H1 (cell line): ENCODE data around the gene TRIM28. TPM values are rescaled to one million over a fixed set of nuclear protein-coding genes. Genes with fewer than 3 reads are reported as not detected.

Experiments used
- CTCF ChIA-PET: fragments of 300-600 bp; sonication (Branson Sonifier 250); formaldehyde crosslinking; loops from one replicate; lab custom pipeline; 2021; ENCODE audit not compliant: partially characterized antibody; lab: Charles Lee
- POLR2A ChIA-PET: fragments of 300-600 bp; sonication (Branson Sonifier 250); formaldehyde crosslinking; loops from one replicate; lab custom pipeline; 2021; ENCODE audit warnings: inconsistent platforms; ENCODE audit not compliant: partially characterized antibody; lab: Charles Lee
- DNase-seq, 2 experiments: peaks; one replicate each; pipeline versions ENCODE4 v3.0.0 to v3.0.0-alpha.2; 2010 to 2022; ENCODE audit warnings: low spot score in 2 of 2, low read depth in 1 of 2, mixed read lengths in 1 of 2
- FAIRE-seq: peaks from 2 replicates; lab custom pipeline; 2011; peaks lifted over from hg19 to GRCh38; lab: Jason Lieb, UNC
- H2AFZ ChIP-seq: 2 replicates; pipeline ENCODE4 v1.8.1; 2012; ENCODE audit warnings: low read length, inconsistent platforms
- H2AK5ac ChIP-seq: 2 replicates; pipeline ENCODE4 v1.6.1; 2013; ENCODE audit warnings: low read depth, low read length
- H2BK120ac ChIP-seq: replicated peaks from 2 replicates; pipeline ENCODE3; 2013; ENCODE audit warnings: low read depth, low read length, inconsistent platforms
- H2BK12ac ChIP-seq: 2 replicates; pipeline ENCODE4 v1.6.1; 2013; ENCODE audit warnings: low read depth, low read length
- H2BK15ac ChIP-seq: 2 replicates; pipeline ENCODE4 v1.6.1; 2013; ENCODE audit warnings: low read length
- H2BK20ac ChIP-seq: 2 replicates; pipeline ENCODE4 v1.6.1; 2013; ENCODE audit warnings: low read length
- H2BK5ac ChIP-seq: 2 replicates; pipeline ENCODE4 v1.6.1; 2013; ENCODE audit warnings: low read depth, low read length
- H3K14ac ChIP-seq: 2 replicates; pipeline ENCODE4 v1.6.1; 2013; ENCODE audit warnings: inconsistent platforms; ENCODE audit not compliant: insufficient read length
- H3K18ac ChIP-seq: 2 replicates; pipeline ENCODE4 v1.6.1; 2013; ENCODE audit warnings: low read length; ENCODE audit errors: extremely low read depth
- H3K23ac ChIP-seq: 2 replicates; pipeline ENCODE4 v1.6.1; 2013; ENCODE audit warnings: inconsistent platforms; ENCODE audit not compliant: insufficient read length
- H3K23me2 ChIP-seq: 2 replicates; pipeline ENCODE4 v1.6.1; 2013; ENCODE audit warnings: low read depth, low read length
- H3K27ac ChIP-seq: 2 replicates; pipeline ENCODE4 v1.6.1; 2011; ENCODE audit warnings: low read depth, low read length, inconsistent platforms
- H3K27me3 ChIP-seq, 4 experiments: replicated peaks in 1 of 4; 1 replicate in 1 of 4; 2 replicates in 3 of 4; pipeline versions ENCODE4 v1.6.1 to v1.8.1; 2011 to 2013; ENCODE audit warnings: low read length in 3 of 4, mild to moderate bottlenecking in 3 of 4, inconsistent platforms in 2 of 4, mixed read lengths in 2 of 4, moderate library complexity in 1 of 4; ENCODE audit not compliant: control insufficient read depth in 3 of 4, insufficient read depth in 3 of 4; ENCODE audit errors: extremely low read depth in 1 of 4
- H3K36me3 ChIP-seq, 4 experiments: 2 replicates each; pipeline versions ENCODE4 v1.6.1 to v1.8.1; 2011 to 2013; ENCODE audit warnings: mild to moderate bottlenecking in 4 of 4, low read length in 3 of 4, moderate library complexity in 2 of 4, control low read depth in 1 of 4, inconsistent platforms in 1 of 4; ENCODE audit not compliant: insufficient read depth in 4 of 4, control insufficient read depth in 2 of 4
- H3K4ac ChIP-seq: replicated peaks from 2 replicates; pipeline ENCODE3; 2013; ENCODE audit warnings: low read length, low read depth, mixed read lengths, inconsistent platforms; ENCODE audit not compliant: insufficient read length
- H3K4me1 ChIP-seq, 4 experiments: replicated peaks in 1 of 4; 1 replicate in 1 of 4; 2 replicates in 3 of 4; pipeline versions ENCODE4 v1.6.1 to v1.8.1; 2011 to 2013; ENCODE audit warnings: low read length in 3 of 4, inconsistent platforms in 2 of 4, mixed read lengths in 1 of 4; ENCODE audit not compliant: insufficient read depth in 4 of 4, control insufficient read depth in 3 of 4
- H3K4me2 ChIP-seq, 2 experiments: 2 replicates each; pipeline versions ENCODE4 v1.6.1 to v1.8.1; 2011 to 2013; ENCODE audit warnings: low read depth in 2 of 2, low read length in 2 of 2, control low read depth in 1 of 2, inconsistent platforms in 1 of 2, mild to moderate bottlenecking in 1 of 2; ENCODE audit not compliant: insufficient read depth in 1 of 2
- H3K4me3 ChIP-seq, 4 experiments: fragments of 200-600, 300-600 bp in 1 of 4; sonication (generic), shearing (Covaris generic), sonication (Bioruptor Twin) in 1 of 4; 2 replicates each; pipeline versions ENCODE4 v1.5.1 to v1.8.1; 2011 to 2016; ENCODE audit warnings: low read length in 4 of 4, low read depth in 3 of 4, control low read depth in 2 of 4, inconsistent platforms in 2 of 4, mild to moderate bottlenecking in 2 of 4, mixed read lengths in 1 of 4, moderate library complexity in 1 of 4; ENCODE audit not compliant: insufficient read depth in 2 of 4; ENCODE audit errors: extremely low read depth in 1 of 4
- H3K56ac ChIP-seq: replicated peaks from 2 replicates; pipeline ENCODE3; 2013; ENCODE audit warnings: low read depth, mild to moderate bottlenecking, mixed read lengths, low read length, inconsistent platforms; ENCODE audit not compliant: insufficient read length
- H3K79me1 ChIP-seq: 2 replicates; pipeline ENCODE4 v1.6.1; 2013; ENCODE audit warnings: low read depth, low read length, control low read depth
- H3K79me2 ChIP-seq, 2 experiments: 2 replicates each; pipeline versions ENCODE4 v1.6.1 to v1.8.1; 2012 to 2013; ENCODE audit warnings: low read length in 2 of 2, mild to moderate bottlenecking in 2 of 2, inconsistent platforms in 1 of 2; ENCODE audit not compliant: insufficient read depth in 2 of 2, control insufficient read depth in 1 of 2
- H3K9ac ChIP-seq, 4 experiments: replicated peaks in 1 of 4; 1 replicate in 1 of 4; 2 replicates in 3 of 4; pipeline versions ENCODE4 v1.6.1 to v1.8.1; 2011 to 2013; ENCODE audit warnings: low read depth in 3 of 4, low read length in 3 of 4, control low read depth in 2 of 4, mild to moderate bottlenecking in 2 of 4, moderate library complexity in 2 of 4, inconsistent platforms in 1 of 4; ENCODE audit errors: extremely low read depth in 1 of 4
- H3K9me3 ChIP-seq, 2 experiments: 2 replicates each; pipeline versions ENCODE4 v1.6.1 to v1.8.1; 2012 to 2013; ENCODE audit warnings: mild to moderate bottlenecking in 2 of 2, moderate library complexity in 2 of 2, control low read depth in 1 of 2, inconsistent platforms in 1 of 2, low read depth in 1 of 2, low read length in 1 of 2, mixed read lengths in 1 of 2; ENCODE audit not compliant: insufficient read depth in 2 of 2
- H4K20me1 ChIP-seq, 2 experiments: replicated peaks in 1 of 2; 2 replicates each; pipeline versions ENCODE3 to v1.8.1; 2011 to 2013; ENCODE audit warnings: inconsistent platforms in 2 of 2, low read length in 2 of 2, mild to moderate bottlenecking in 1 of 2; ENCODE audit not compliant: insufficient read depth in 2 of 2, control insufficient read depth in 1 of 2
- H4K5ac ChIP-seq: 2 replicates; pipeline ENCODE4 v1.6.1; 2013; ENCODE audit warnings: low read length, low read depth, mixed read lengths, inconsistent platforms; ENCODE audit not compliant: insufficient read length
- H4K8ac ChIP-seq: 2 replicates; pipeline ENCODE4 v1.8.0; 2013; ENCODE audit warnings: mild to moderate bottlenecking, moderate library complexity, low read length, inconsistent platforms; ENCODE audit not compliant: insufficient read depth; ENCODE audit errors: extremely low read depth
- H4K91ac ChIP-seq: replicated peaks from 2 replicates; pipeline ENCODE3; 2013; ENCODE audit warnings: low read length, mixed read lengths, inconsistent platforms; ENCODE audit not compliant: insufficient read length
- NRF1 ChIP-seq: IDR thresholded peaks from 2 replicates; pipeline ENCODE4 v1.6.1; 2011; ENCODE audit warnings: mild to moderate bottlenecking, low read depth, low read length, improper control_type of control experiment
- TEAD4 ChIP-seq: IDR thresholded peaks from 2 replicates; pipeline ENCODE4 v1.6.1; 2012; ENCODE audit warnings: low read depth, low read length, inconsistent platforms, mixed read lengths
- whole genome bisulfite sequencing, 2 experiments: shearing (Covaris generic) in 1 of 2; methylation state at CpG; one replicate each; pipeline versions ENCODE4 v1.1.6 to v1.1.7; 2013 to 2015; ENCODE audit warnings: low lambda C conversion rate in 2 of 2, mixed read lengths in 2 of 2, inconsistent platforms in 1 of 2, low coverage in 1 of 2, missing lambda C conversion rate in 1 of 2; ENCODE audit not compliant: insufficient replicate concordance in 2 of 2, insufficient coverage in 1 of 2, insufficient read length in 1 of 2; ENCODE audit errors: extremely low coverage in 1 of 2, missing lambda C conversion rate in 1 of 2; 5-methylcytosine and 5-hydroxymethylcytosine counted together
- polyA plus RNA-seq, 7 experiments: library from polyadenylated mRNA; depleted of rRNA in 3 of 7; stranded (reverse) in 5 of 7; unstranded in 2 of 7; fragments of >200 nt in 5 of 7; fragments of 200-250 nt in 2 of 7; gene quantifications; 1 replicate in 5 of 7; 2 replicates in 1 of 7; 4 replicates in 1 of 7; pipeline versions ENCODE4 v1.2.1 to v1.2.3, GENCODE V29; 2011 to 2013; ENCODE audit warnings: missing spikeins in 2 of 7, mixed read lengths in 2 of 7
- total RNA-seq: library from RNA; stranded (reverse); fragmentation: NEBNext Ultra II Directional; extraction: Animal tissue kit (Norgen Biotek cat#: 25700); gene quantifications from 2 replicates; pipeline ENCODE4 v1.2.1, GENCODE V29; 2021

TRIM28 gene
- total and polyA plus RNA-seq, 2 of the 8 experiments (the other 6 are each of a cell fraction or from before 2014, with no cell fraction given), result 1,433 to 1,442 TPM

GRCh38 chr19:58563034-58563573 lies 19.2 kb downstream of the TRIM28 start:
- Histone ChIP-seq H2BK5ac (no peak overlapping the region), H2BK20ac (no peak overlapping the region), H3K18ac (peak overlapping the region; percentile 15; the same call in 1 of the 2 replicates), H4K5ac (no peak overlapping the region), H3K27me3 (peaks cover 0 to 16% (median 6%) of the 10 kb centered on the region in 4 experiments; a peak in 4 of 7 replicates), H3K14ac (no peak overlapping the region), H3K27ac (no peak overlapping the region), H3K4me2 (peak overlapping the region; percentile 69 to 86), H3K9me3 (no peaks in the 10 kb centered on the region), H3K4ac (peak overlapping the region; percentile 94), H2BK120ac (no peak overlapping the region), H4K91ac (peak overlapping the region; percentile 77), H3K4me3 (peak overlapping the region; percentile 25 to 55 (median 32); a peak in 6 of 8 replicates), H4K20me1 (no peaks in the 10 kb centered on the region), H3K36me3 (peaks cover 0 to 3% (median 1%) of the 10 kb centered on the region in 4 experiments; a peak in 2 of 8 replicates), H3K9ac (peak overlapping the region in 2 of 4 experiments; percentile 1 to 45; a peak in 2 of 7 replicates), H3K23ac (no peak overlapping the region), H4K8ac (no peak overlapping the region; the same call in none of the 2 replicates), H2BK12ac (no peak overlapping the region), H2BK15ac (no peak overlapping the region; the same call in 1 of the 2 replicates), H2AFZ (no peak overlapping the region), H3K4me1 (peaks cover 0 to 28% (median 11%) of the 10 kb centered on the region in 4 experiments; a peak in 6 of 7 replicates), H3K23me2 (peaks cover 19% of the 10 kb centered on the region), H3K79me2 (no peaks in the 10 kb centered on the region; a peak in 1 of 4 replicates), H3K56ac (no peak overlapping the region), H3K79me1 (no peaks in the 10 kb centered on the region; the same call in 1 of the 2 replicates), H2AK5ac (no peak overlapping the region)
- DNase-seq, result no peak
- ChIA-PET POLR2A (interaction anchor here (0.8 to 17.2 kb wide), 6 partner anchors 7 to 44 kb away, joined by 3 to 434 read pairs (median 42); partner anchors contain the start of genes CHMP2A, MZF1, SLC27A5 and TRIM28), CTCF (interaction anchor here (1.1 to 7.3 kb wide), 4 partner anchors 9 to 43 kb away, joined by 4 to 35 read pairs (median 10); partner anchors contain the start of gene ZBTB45)
- WGBS, 2 experiments, result 51% methylated on average over 26 of the region's 40 CpGs; no CpG with 5 or more reads in 1 of the 2 experiments
- TF ChIP-seq NRF1, result peak; percentile 31; the same call in 1 of the 2 replicates
- no peak for TF ChIP-seq TEAD4
- no peak for FAIRE-seq
